Thoracic aorta (tissue), 2 donors: ENCODE data around the gene CCM2L. TPM values are rescaled to one million over a fixed set of nuclear protein-coding genes. Genes with fewer than 3 reads are reported as not detected.

Experiments
- ATAC-seq: fragments of 150-250 bp; one replicate; pipeline ENCODE4 v1.8.0; 2017; ENCODE audit warnings: low read depth; ENCODE audit not compliant: insufficient number of reproducible peaks, low FRiP score
- DNase-seq: peaks from one replicate; pipeline ENCODE4 v3.0.0-alpha.2; 2020; ENCODE audit warnings: low spot score
- H3K27ac ChIP-seq, 2 donors: fragments of 200-600 bp; sonication (generic); 1 replicate in 1 of 2; 2 replicates in 1 of 2; pipeline ENCODE4 v1.5.1; 2016; ENCODE audit warnings: mild to moderate bottlenecking in 2 of 2, moderate library complexity in 2 of 2
- H3K27me3 ChIP-seq: fragments of 200-600 bp; sonication (generic); replicated peaks from 2 replicates; pipeline ENCODE4 v1.6.0; 2016; ENCODE audit warnings: mild to moderate bottlenecking; ENCODE audit not compliant: insufficient read depth
- H3K36me3 ChIP-seq: fragments of 200-600 bp; sonication (generic); one replicate; pipeline ENCODE4 v1.5.1; 2016
- H3K4me1 ChIP-seq, 2 donors: fragments of 200-600 bp; sonication (generic); 1 replicate in 1 of 2; 2 replicates in 1 of 2; pipeline versions ENCODE4 v1.5.1 to v1.6.0; 2016; ENCODE audit warnings: low read depth in 2 of 2, mild to moderate bottlenecking in 1 of 2; ENCODE audit not compliant: control insufficient read depth in 1 of 2
- H3K4me3 ChIP-seq: fragments of 200-600 bp; sonication (generic); 2 replicates; pipeline ENCODE4 v1.5.1; 2016; ENCODE audit warnings: mild to moderate bottlenecking
- H3K9me3 ChIP-seq: fragments of 200-600 bp; sonication (generic); 2 replicates; pipeline ENCODE4 v1.5.1; 2016
- total RNA-seq, 2 donors: library from RNA; depleted of rRNA; stranded (reverse); fragments of >200 nt; gene quantifications; one replicate each; pipeline versions ENCODE4 v1.1.0 to v1.2.3, GENCODE V29; 2016
- TF ChIP-seq, protein P1 (sequence below): fragments of 200-600 bp; sonication (generic); IDR thresholded peaks from one replicate; pipeline ENCODE4 v1.5.1; 2019; ENCODE audit warnings: antibody characterized with exemption

Gene CCM2L
- total RNA-seq, 2 donors from 2014 or later = 2.7 to 6.4 TPM

DNA sequence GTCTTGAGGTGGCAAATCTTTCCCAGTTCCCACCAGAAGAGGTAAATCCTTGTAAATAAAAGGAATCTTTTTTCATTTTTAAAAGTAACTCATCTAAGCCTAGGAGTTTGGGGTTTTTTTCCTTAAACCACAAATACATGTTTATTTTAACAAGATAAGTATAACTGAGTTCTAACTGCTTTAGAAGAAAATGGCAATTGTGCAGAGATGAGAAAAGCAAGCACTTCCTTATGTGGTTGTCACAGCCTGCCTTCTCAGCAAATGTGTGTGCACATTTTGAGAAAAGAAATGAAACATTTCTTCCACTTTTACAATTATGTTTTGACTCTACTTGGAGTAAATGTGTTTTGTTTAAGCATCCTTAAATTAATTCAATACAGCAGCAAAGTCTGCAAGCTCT, 59.5 kb downstream of the CCM2L start:
- no peaks in the 10 kb centered on the region for H3K9me3 ChIP-seq

DNA sequence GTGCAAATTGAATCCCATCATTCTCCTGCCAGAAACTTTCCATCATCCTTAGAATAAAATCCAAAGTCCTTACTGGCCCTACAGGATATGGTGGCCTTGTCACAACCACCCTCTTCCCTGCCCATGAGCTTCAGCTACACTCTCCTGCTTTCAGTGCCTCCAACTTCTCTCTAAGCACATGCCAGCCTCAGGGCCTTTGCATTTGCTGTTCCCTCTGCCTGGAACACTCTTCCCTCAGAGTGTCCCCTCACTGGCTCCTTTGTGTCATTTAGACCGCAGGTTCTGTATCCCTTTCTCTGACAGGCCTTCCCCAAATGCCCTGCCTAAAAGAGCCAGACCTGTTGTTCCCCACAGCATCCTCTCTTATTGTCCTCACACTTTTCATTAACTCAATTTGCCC, 60.0 kb downstream of the CCM2L start:
- no peak overlapping the region for H3K4me3 ChIP-seq
- no peaks in the 10 kb centered on the region for H3K36me3 ChIP-seq
- no peak for ATAC-seq
- H3K4me1 ChIP-seq = no peaks in the 10 kb centered on the region
- H3K27ac ChIP-seq = no peak overlapping the region
- DNase-seq = no peak
- no peaks in the 10 kb centered on the region for H3K27me3 ChIP-seq
- H3K9me3 ChIP-seq = no peaks in the 10 kb centered on the region
- TF ChIP-seq, protein P1, sequence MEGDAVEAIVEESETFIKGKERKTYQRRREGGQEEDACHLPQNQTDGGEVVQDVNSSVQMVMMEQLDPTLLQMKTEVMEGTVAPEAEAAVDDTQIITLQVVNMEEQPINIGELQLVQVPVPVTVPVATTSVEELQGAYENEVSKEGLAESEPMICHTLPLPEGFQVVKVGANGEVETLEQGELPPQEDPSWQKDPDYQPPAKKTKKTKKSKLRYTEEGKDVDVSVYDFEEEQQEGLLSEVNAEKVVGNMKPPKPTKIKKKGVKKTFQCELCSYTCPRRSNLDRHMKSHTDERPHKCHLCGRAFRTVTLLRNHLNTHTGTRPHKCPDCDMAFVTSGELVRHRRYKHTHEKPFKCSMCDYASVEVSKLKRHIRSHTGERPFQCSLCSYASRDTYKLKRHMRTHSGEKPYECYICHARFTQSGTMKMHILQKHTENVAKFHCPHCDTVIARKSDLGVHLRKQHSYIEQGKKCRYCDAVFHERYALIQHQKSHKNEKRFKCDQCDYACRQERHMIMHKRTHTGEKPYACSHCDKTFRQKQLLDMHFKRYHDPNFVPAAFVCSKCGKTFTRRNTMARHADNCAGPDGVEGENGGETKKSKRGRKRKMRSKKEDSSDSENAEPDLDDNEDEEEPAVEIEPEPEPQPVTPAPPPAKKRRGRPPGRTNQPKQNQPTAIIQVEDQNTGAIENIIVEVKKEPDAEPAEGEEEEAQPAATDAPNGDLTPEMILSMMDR = no peak

More for the DNA sequence above, 59.5 kb downstream of the CCM2L start:
- TF ChIP-seq, protein P1 = no peak
- DNase-seq = no peak
- Histone ChIP-seq H3K4me1 (no peaks in the 10 kb centered on the region), H3K27me3 (no peaks in the 10 kb centered on the region), H3K4me3 (no peak overlapping the region), H3K36me3 (no peaks in the 10 kb centered on the region), H3K27ac (no peak overlapping the region)
- no peak for ATAC-seq

DNA sequence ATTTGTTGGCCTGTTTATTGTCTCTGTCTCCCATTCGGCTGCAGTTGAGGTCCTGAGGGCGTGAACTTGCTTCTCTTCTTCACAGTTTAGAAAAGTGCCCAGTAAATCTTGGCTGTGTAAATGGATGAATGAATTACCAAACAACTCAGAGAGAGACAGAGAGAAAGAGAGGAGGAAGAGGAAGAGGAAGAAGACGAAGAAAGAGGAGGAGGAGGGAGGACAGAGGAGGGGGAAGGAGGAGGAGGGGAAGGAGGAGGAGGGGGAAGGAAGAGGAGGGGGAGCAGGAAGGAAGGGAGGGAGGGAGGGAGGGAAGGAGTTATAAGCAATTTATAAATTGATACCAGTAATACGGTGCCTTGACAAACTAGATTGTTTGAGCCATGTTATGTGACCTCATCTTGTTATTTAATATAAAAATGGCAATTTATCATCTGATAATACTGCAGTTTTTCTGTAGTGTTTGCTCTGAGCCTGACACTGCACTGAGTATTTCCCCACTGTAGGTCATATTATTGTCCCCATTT, 60.5 kb downstream of the CCM2L start:
- H3K9me3 ChIP-seq = no peaks in the 10 kb centered on the region
- DNase-seq = no peak
- ATAC-seq = no peak
- no peaks in the 10 kb centered on the region for H3K27me3 ChIP-seq
- no peak overlapping the region for H3K27ac ChIP-seq
- no peaks in the 10 kb centered on the region for H3K4me1 ChIP-seq
- no peaks in the 10 kb centered on the region for H3K36me3 ChIP-seq
- TF ChIP-seq, protein P1 = no peak
- H3K4me3 ChIP-seq = no peak overlapping the region

DNA sequence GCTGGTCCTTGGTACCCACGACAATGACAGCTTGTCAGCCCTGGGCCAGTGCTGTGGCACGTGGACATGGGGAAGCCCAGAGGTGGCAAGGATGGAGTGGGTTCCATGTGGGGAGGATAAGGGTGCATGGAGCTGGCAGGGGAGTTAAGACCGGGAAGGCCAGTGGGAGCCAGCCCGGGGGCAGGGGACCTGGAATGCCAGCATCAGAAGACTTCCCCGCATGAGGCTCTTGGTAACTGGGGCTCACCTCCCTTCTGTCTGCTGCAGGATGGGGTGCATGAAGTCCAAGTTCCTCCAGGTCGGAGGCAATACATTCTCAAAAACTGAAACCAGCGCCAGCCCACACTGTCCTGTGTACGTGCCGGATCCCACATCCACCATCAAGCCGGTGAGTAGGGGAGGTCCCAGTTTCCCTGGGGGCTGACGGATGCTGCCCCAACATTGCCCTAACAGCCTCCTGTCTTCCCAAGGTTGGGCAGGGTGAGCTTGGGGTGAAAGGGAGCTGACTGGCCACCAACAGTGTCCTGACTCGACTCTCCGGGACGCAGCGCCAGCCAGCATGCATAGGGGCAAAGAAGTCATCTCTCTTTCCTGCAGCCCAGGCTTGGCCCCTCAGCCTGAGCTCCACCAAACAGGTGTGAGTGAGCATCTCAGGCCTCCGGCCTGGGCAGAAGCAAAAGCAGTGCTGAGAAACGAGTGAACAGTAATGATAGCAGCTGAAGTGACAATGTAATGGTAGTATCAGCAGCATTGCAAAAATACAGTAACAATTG, 61.3 kb downstream of the CCM2L start:
- H3K36me3 ChIP-seq = no peaks in the 10 kb centered on the region
- no peaks in the 10 kb centered on the region for H3K9me3 ChIP-seq
- no peak overlapping the region for H3K4me3 ChIP-seq
- no peak for DNase-seq
- no peak overlapping the region for H3K27ac ChIP-seq
- no peaks in the 10 kb centered on the region for H3K27me3 ChIP-seq
- no peaks in the 10 kb centered on the region for H3K4me1 ChIP-seq
- ATAC-seq = no peak
- TF ChIP-seq, protein P1 = no peak

DNA sequence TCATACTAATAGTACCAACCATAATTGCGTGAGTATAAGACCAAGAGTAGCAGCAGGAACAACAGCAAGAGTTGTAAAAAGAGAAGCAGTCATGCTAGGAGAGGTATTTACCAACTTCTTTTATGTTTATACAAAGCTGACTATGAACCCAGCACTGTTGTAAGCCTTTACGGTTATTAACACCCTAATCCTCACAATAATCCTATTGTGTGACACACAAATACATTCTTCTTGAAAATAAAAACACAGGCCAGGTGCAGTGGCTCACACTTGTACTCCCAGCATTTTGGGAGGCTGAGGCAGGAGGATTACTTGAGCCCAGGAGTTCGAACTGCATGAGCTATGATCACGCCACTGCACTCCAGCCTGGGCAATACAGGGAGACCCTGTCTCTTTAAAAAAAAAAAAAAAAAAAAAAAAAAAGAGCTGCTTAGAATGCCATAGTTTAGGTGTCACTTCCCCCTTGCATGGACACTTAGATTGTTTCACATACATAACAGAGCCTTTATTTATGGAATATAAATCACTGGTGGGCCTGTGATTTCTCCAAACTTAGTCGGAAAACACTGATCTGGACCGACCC, 62.0 kb downstream of the CCM2L start:
- Histone ChIP-seq H3K27me3 (no peaks in the 10 kb centered on the region), H3K4me1 (no peaks in the 10 kb centered on the region), H3K9me3 (no peaks in the 10 kb centered on the region), H3K27ac (no peak overlapping the region), H3K36me3 (no peaks in the 10 kb centered on the region), H3K4me3 (no peak overlapping the region)
- no peak for ATAC-seq
- DNase-seq = no peak
- TF ChIP-seq, protein P1 = no peak
